ENCODE results near the gene TMEM11.

Gene TMEM11

DNA sequence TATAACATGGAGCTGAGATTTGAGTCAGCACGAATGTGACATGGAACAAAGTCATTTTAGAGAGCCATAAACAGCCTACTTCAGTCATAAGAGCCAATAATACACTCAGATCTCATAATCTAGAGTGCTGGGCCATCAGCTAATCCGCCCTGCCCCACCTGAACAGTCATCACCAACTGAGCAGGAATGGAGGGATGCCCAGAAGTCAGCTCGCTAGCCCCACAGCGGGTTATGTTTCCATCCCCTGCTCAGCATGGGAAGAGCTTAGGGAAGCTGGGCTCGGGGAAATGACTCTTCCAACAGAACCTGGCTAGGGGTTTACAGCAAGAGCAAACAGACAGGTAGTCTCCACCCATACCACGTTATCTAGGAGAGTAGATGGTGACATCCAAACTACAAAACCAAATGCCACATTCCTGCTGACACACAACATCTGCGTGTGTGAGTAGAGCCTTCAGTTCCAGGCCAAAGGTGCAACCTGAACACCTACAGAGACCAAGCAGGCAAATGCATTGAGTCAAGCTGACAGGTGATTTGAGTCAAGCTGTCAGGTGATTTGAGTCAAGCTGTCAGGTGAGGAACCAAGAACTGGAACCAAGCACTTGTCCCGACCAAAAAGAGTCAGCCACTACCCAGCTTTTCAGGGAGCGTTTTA, 2.0 kb downstream of the TMEM11 start:
- no peak overlapping the region for H2BK120ac ChIP-seq (ENCODE audit: low read depth, low read length)
- no peaks in the 10 kb centered on the region for H3K27me3 ChIP-seq (ENCODE audit: insufficient read depth, low read length, poor library complexity)
- no peak overlapping the region for H3K4me3 ChIP-seq (ENCODE audit: low read length)
- no peak overlapping the region for H2AK5ac ChIP-seq (ENCODE audit: low read length)
- no peak overlapping the region for H3K23ac ChIP-seq (ENCODE audit: low read length)
- no peak for DNase-seq
- H3K79me1 ChIP-seq (ENCODE audit: low read length): peaks cover 6% of the 10 kb centered on the region
- H4K8ac ChIP-seq (ENCODE audit: low read depth, low read length): no peak overlapping the region
- no peak overlapping the region for H2BK5ac ChIP-seq (ENCODE audit: low read length)
- no CpG with 5 or more reads among the region's 9 CpGs for WGBS (ENCODE audit: extremely low coverage, insufficient coverage, low lambda C conversion rate)
- peaks cover 5% of the 10 kb centered on the region for H3K36me3 ChIP-seq (ENCODE audit: control insufficient read depth, insufficient read depth, low read length)
- H3K4me1 ChIP-seq (ENCODE audit: control insufficient read depth, low read depth, low read length): peaks cover 7% of the 10 kb centered on the region
- H3K27ac ChIP-seq (ENCODE audit: low read depth, low read length): no peak overlapping the region
- peaks cover 64% of the 10 kb centered on the region for H3K79me2 ChIP-seq (ENCODE audit: control insufficient read depth, insufficient read depth, low read length)
- no peak overlapping the region for H4K5ac ChIP-seq (ENCODE audit: low read length)
- H3K4me2 ChIP-seq (ENCODE audit: low read length): no peak overlapping the region
- H3K18ac ChIP-seq (ENCODE audit: low read length): no peak overlapping the region
- no peak overlapping the region for H3K9ac ChIP-seq (ENCODE audit: low read length)
- no peak overlapping the region for H2BK15ac ChIP-seq (replicated peaks; ENCODE audit: low read depth)
- no peak overlapping the region for H3K56ac ChIP-seq (ENCODE audit: low read length)
- H3K4ac ChIP-seq (ENCODE audit: low read depth, low read length): no peak overlapping the region

DNA sequence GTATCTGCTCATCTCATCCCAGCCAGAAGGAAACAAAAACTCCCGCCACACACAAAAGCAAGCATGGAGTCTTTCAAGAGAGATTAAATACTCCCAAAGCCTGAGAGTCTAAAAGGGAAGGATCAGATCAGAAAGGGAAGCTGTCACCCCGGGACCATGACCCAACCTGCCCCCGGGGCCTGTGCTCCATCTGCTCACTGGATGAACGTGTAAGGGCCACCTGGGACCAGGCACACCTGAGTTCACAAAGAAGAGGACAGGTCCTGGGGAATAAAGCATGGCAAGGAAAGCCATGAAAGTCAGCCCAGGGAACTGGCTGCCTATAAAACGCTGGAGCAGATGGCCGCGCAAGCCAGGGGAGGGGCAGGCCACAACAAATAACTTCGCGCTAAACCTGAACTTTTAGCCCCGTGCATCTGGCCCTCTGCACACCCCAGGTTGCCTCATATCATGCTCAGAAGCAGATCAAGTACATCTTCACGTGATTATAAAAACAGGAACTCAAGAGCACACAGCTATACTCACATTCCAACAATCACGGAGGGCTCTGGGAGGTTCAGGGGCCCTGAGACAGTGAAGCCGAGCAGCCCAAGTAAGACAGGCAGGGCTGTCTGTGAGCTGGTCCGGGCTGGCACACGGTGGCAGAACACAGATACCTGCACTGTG, 3.4 kb downstream of the TMEM11 start:
- Histone ChIP-seq H3K36me3 (ENCODE audit: control insufficient read depth, insufficient read depth, low read length) (peaks cover 5% of the 10 kb centered on the region), H3K9ac (ENCODE audit: low read length) (no peak overlapping the region)
- no peak for DNase-seq

DNA sequence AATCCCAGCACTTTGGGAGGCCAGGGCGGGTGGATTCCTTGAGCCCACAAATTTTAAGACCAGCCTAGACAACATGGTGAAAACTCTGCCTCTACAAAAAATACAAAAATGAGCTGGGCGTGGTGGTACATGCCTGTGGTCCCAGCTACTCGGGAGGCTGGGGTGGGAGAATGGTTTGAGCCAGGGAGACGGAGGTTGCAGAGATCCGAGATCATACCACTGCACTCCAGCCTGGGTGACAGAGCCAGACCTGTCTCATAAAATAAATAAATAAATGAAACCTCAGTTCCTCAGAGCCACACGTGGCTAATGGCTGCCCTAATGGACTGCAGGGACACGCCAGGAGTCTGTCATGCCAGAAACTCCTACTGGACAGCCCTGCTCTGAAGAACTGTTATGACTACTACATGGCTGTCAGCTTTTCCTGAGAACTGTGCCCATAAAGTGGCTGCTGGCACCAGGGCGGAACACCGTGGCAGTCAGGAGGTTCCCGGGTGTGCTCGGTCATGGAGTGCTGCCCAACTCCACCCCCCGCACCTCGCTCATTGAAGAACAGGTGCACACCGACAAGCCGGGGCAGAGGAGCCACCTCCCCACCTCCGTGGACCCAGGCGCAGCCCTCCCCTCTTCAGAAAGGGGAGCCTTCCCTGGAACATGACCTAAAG, 4.3 kb downstream of the TMEM11 start:
- Histone ChIP-seq H3K79me1 (ENCODE audit: low read length) (peaks cover 12% of the 10 kb centered on the region), H3K23ac (ENCODE audit: low read length) (no peak overlapping the region), H3K27me3 (ENCODE audit: insufficient read depth, low read length, poor library complexity) (no peaks in the 10 kb centered on the region), H3K4me3 (ENCODE audit: low read length) (no peak overlapping the region), H4K8ac (ENCODE audit: low read depth, low read length) (no peak overlapping the region), H3K18ac (ENCODE audit: low read length) (no peak overlapping the region), H2AK5ac (ENCODE audit: low read length) (no peak overlapping the region), H4K5ac (ENCODE audit: low read length) (no peak overlapping the region), H3K36me3 (ENCODE audit: control insufficient read depth, insufficient read depth, low read length) (peaks cover 5% of the 10 kb centered on the region), H2BK120ac (ENCODE audit: low read depth, low read length) (no peak overlapping the region), H3K4ac (ENCODE audit: low read depth, low read length) (no peak overlapping the region), H3K56ac (ENCODE audit: low read length) (no peak overlapping the region), H3K27ac (ENCODE audit: low read depth, low read length) (no peak overlapping the region), H3K4me1 (ENCODE audit: control insufficient read depth, low read depth, low read length) (peaks cover 2% of the 10 kb centered on the region), H3K79me2 (ENCODE audit: control insufficient read depth, insufficient read depth, low read length) (peaks cover 88% of the 10 kb centered on the region), H3K9ac (ENCODE audit: low read length) (no peak overlapping the region), H2BK15ac (replicated peaks; ENCODE audit: low read depth) (no peak overlapping the region), H3K4me2 (ENCODE audit: low read length) (no peak overlapping the region), H2BK5ac (ENCODE audit: low read length) (no peak overlapping the region)
- DNase-seq: no peak
- no CpG with 5 or more reads among the region's 17 CpGs for WGBS (ENCODE audit: extremely low coverage, insufficient coverage, low lambda C conversion rate)

More for the DNA sequence above, 3.4 kb downstream of the TMEM11 start:
- no peak overlapping the region for H4K5ac ChIP-seq (ENCODE audit: low read length)
- H3K4me2 ChIP-seq (ENCODE audit: low read length): no peak overlapping the region
- H2BK15ac ChIP-seq (replicated peaks; ENCODE audit: low read depth): no peak overlapping the region
- H3K27me3 ChIP-seq (ENCODE audit: insufficient read depth, low read length, poor library complexity): no peaks in the 10 kb centered on the region
- peaks cover 10% of the 10 kb centered on the region for H3K79me1 ChIP-seq (ENCODE audit: low read length)
- H3K56ac ChIP-seq (ENCODE audit: low read length): peak overlapping the region; percentile 10
- no peak overlapping the region for H4K8ac ChIP-seq (ENCODE audit: low read depth, low read length)
- no peak overlapping the region for H3K23ac ChIP-seq (ENCODE audit: low read length)
- H2AK5ac ChIP-seq (ENCODE audit: low read length): no peak overlapping the region
- H3K4ac ChIP-seq (ENCODE audit: low read depth, low read length): no peak overlapping the region
- H3K79me2 ChIP-seq (ENCODE audit: control insufficient read depth, insufficient read depth, low read length): peaks cover 79% of the 10 kb centered on the region
- peaks cover 7% of the 10 kb centered on the region for H3K4me1 ChIP-seq (ENCODE audit: control insufficient read depth, low read depth, low read length)
- H2BK120ac ChIP-seq (ENCODE audit: low read depth, low read length): no peak overlapping the region
- no peak overlapping the region for H3K27ac ChIP-seq (ENCODE audit: low read depth, low read length)
- H3K18ac ChIP-seq (ENCODE audit: low read length): no peak overlapping the region
- H2BK5ac ChIP-seq (ENCODE audit: low read length): no peak overlapping the region
- H3K4me3 ChIP-seq (ENCODE audit: low read length): no peak overlapping the region
- WGBS (ENCODE audit: extremely low coverage, insufficient coverage, low lambda C conversion rate): no CpG with 5 or more reads among the region's 15 CpGs

DNA sequence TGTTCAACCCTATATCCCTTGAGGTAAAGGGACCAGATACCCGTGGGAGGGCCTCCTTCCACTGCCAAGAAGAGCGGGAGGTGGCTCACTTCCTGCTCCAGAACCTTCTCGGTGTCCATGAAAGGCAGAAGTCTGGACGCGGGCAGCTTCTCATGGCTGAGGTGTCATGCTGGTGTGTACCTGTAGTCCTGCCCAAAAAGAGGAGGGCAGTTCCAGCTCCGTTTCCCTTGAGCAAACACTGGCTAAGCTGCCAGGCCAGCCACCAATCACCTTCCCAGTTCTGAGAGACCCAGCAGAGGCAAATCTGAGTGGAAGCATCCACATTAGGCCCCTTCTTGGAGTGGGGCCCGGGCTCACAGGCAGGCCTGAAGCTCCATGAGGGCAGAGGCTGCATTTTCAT, 5.6 kb downstream of the TMEM11 start:
- no peaks in the 10 kb centered on the region for H3K27me3 ChIP-seq (ENCODE audit: insufficient read depth, low read length, poor library complexity)
- H4K8ac ChIP-seq (ENCODE audit: low read depth, low read length): no peak overlapping the region
- WGBS (ENCODE audit: extremely low coverage, insufficient coverage, low lambda C conversion rate): no CpG with 5 or more reads among the region's 7 CpGs
- H3K4me1 ChIP-seq (ENCODE audit: control insufficient read depth, low read depth, low read length): peaks cover 2% of the 10 kb centered on the region
- no peak overlapping the region for H2AK5ac ChIP-seq (ENCODE audit: low read length)
- no peak overlapping the region for H3K23ac ChIP-seq (ENCODE audit: low read length)
- no peak overlapping the region for H2BK120ac ChIP-seq (ENCODE audit: low read depth, low read length)
- H3K4ac ChIP-seq (ENCODE audit: low read depth, low read length): no peak overlapping the region
- DNase-seq: no peak
- H3K9ac ChIP-seq (ENCODE audit: low read length): no peak overlapping the region
- H3K79me2 ChIP-seq (ENCODE audit: control insufficient read depth, insufficient read depth, low read length): peaks cover 91% of the 10 kb centered on the region
- no peak overlapping the region for H4K5ac ChIP-seq (ENCODE audit: low read length)
- H3K27ac ChIP-seq (ENCODE audit: low read depth, low read length): no peak overlapping the region
- peaks cover 12% of the 10 kb centered on the region for H3K79me1 ChIP-seq (ENCODE audit: low read length)
- no peak overlapping the region for H3K18ac ChIP-seq (ENCODE audit: low read length)
- no peak overlapping the region for H3K56ac ChIP-seq (ENCODE audit: low read length)
- no peak overlapping the region for H2BK5ac ChIP-seq (ENCODE audit: low read length)
- peaks cover 5% of the 10 kb centered on the region for H3K36me3 ChIP-seq (ENCODE audit: control insufficient read depth, insufficient read depth, low read length)
- H2BK15ac ChIP-seq (replicated peaks; ENCODE audit: low read depth): no peak overlapping the region
- no peak overlapping the region for H3K4me3 ChIP-seq (ENCODE audit: low read length)
- no peak overlapping the region for H3K4me2 ChIP-seq (ENCODE audit: low read length)

DNA sequence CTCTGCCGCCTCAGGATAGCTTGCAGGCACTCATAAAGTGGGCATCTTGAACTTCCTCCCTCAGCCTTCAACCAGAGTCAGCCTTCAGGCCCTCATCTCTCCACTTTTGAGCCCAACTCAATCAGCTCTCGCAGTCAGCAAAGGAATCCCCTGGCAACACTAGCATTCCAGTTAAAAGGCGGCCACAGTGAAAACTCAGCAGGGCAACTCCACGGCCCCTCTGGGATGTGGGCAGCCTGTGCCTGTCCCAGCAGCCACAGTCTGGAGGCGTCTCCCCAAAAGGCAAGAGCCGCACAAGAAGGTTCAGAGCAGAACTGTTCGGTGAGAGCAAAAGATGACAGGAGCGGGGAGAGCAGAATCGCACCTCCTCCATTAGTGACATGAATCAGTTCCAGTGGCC, 9.0 kb downstream of the TMEM11 start:
- Histone ChIP-seq H2BK15ac (replicated peaks; ENCODE audit: low read depth) (no peak overlapping the region), H3K4me1 (ENCODE audit: control insufficient read depth, low read depth, low read length) (peaks cover 3% of the 10 kb centered on the region), H3K79me1 (ENCODE audit: low read length) (peaks cover 26% of the 10 kb centered on the region), H2BK5ac (ENCODE audit: low read length) (no peak overlapping the region), H4K5ac (ENCODE audit: low read length) (no peak overlapping the region), H3K4me3 (ENCODE audit: low read length) (no peak overlapping the region), H3K27me3 (ENCODE audit: insufficient read depth, low read length, poor library complexity) (no peaks in the 10 kb centered on the region), H3K56ac (ENCODE audit: low read length) (no peak overlapping the region), H3K18ac (ENCODE audit: low read length) (no peak overlapping the region), H3K27ac (ENCODE audit: low read depth, low read length) (no peak overlapping the region), H3K4ac (ENCODE audit: low read depth, low read length) (no peak overlapping the region), H4K8ac (ENCODE audit: low read depth, low read length) (no peak overlapping the region), H2AK5ac (ENCODE audit: low read length) (no peak overlapping the region), H3K4me2 (ENCODE audit: low read length) (no peak overlapping the region), H3K9ac (ENCODE audit: low read length) (no peak overlapping the region), H3K79me2 (ENCODE audit: control insufficient read depth, insufficient read depth, low read length) (peaks cover 90% of the 10 kb centered on the region), H3K36me3 (ENCODE audit: control insufficient read depth, insufficient read depth, low read length) (peaks cover 2% of the 10 kb centered on the region), H3K23ac (ENCODE audit: low read length) (no peak overlapping the region), H2BK120ac (ENCODE audit: low read depth, low read length) (no peak overlapping the region)
- WGBS (ENCODE audit: extremely low coverage, insufficient coverage, low lambda C conversion rate): no CpG with 5 or more reads among the region's 9 CpGs
- no peak for DNase-seq

Measured in mesendoderm (in vitro differentiated cells).